Retinal pigment epithelial cell (primary cell): ENCODE results near the gene TATDN2.

Experiments
- DNase-seq: peaks from one replicate; pipeline ENCODE4 v3.0.0-alpha.2; 2010; ENCODE audit warnings: low read depth
- H3K4me3 ChIP-seq: 2 replicates; pipeline ENCODE4 v1.5.1; 2011; ENCODE audit warnings: mild to moderate bottlenecking, low read length, control low read depth, moderate library complexity
- CTCF ChIP-seq: conservative IDR thresholded peaks from 2 replicates; pipeline ENCODE4 v1.5.1; 2011; ENCODE audit warnings: low read depth, low read length, control low read depth, inconsistent platforms

The TATDN2 gene

GRCh38 chr3:10328460-10329071 lies 80.3 kb downstream of the TATDN2 start:
- no peak overlapping the region for H3K4me3 ChIP-seq
- no peak for TF ChIP-seq CTCF
- no peak for DNase-seq

- H3K4me3 ChIP-seq, result no peak overlapping the region
- DNase-seq, result no peak
- TF ChIP-seq CTCF, result no peak
These were observed 81.3 kb downstream of the TATDN2 start for GRCh38 chr3:10329495-10330015.

GRCh38 chr3:10330319-10330718 lies 82.1 kb downstream of the TATDN2 start:
- TF ChIP-seq CTCF, result no peak
- H3K4me3 ChIP-seq, result no peak overlapping the region
- no peak for DNase-seq
